ENCODE results near the gene SLC16A10. TPM values are rescaled to one million over a fixed set of nuclear protein-coding genes. Genes with fewer than 3 reads are reported as not detected.

SLC16A10 gene
- total and polyA plus RNA-seq, 2 of the 13 experiments (the other 11 are each of a cell fraction or from before 2014, with no cell fraction given), result 8.2 to 20.1 TPM

- TF ChIP-seq EHMT2 (IDR thresholded peaks at IDR 0.05; ENCODE audit: borderline replicate concordance, low read depth, low read length), result peak; percentile 43; the same call in 1 of the 2 replicates
- peak; percentile 92 for TF ChIP-seq ZBTB37 (CRISPR knock-in tag; IDR thresholded peaks at IDR 0.05)
- TF ChIP-seq ZBTB4 (CRISPR knock-in tag; IDR thresholded peaks at IDR 0.05; ENCODE audit: borderline replicate concordance), result no peak
- TF ChIP-seq ZNF609 (CRISPR knock-in tag; IDR thresholded peaks at IDR 0.05; ENCODE audit: borderline replicate concordance), result peak; percentile 41; the same call in 1 of the 2 replicates
- TF ChIP-seq ZNF790 (CRISPR knock-in tag; IDR thresholded peaks at IDR 0.05; ENCODE audit: borderline replicate concordance), result no peak
- TF ChIP-seq ZBTB38 (CRISPR knock-in tag; IDR thresholded peaks at IDR 0.05), result no peak
- no peak for TF ChIP-seq HNF1B (CRISPR knock-in tag; IDR thresholded peaks at IDR 0.05)
- TF ChIP-seq ELF3 (CRISPR knock-in tag; IDR thresholded peaks at IDR 0.05), result no peak
- no peak for TF ChIP-seq ZSCAN12 (CRISPR knock-in tag; IDR thresholded peaks at IDR 0.05)
- no peak for TF ChIP-seq ZNF670 (CRISPR knock-in tag; IDR thresholded peaks at IDR 0.05; ENCODE audit: borderline replicate concordance)
- TF ChIP-seq PCBP1 (IDR thresholded peaks at IDR 0.05; ENCODE audit: borderline replicate concordance, low read depth, low read length), result no peak
- no peak for TF ChIP-seq MLXIP (CRISPR knock-in tag; IDR thresholded peaks at IDR 0.05; ENCODE audit: borderline replicate concordance)
- TF ChIP-seq GPBP1L1 (CRISPR knock-in tag; IDR thresholded peaks at IDR 0.05), result no peak
Observed at GRCh38 chr6:111107589-111107988, 20.3 kb downstream of the SLC16A10 start (continued).
